ENCODE measurements around the gene FAU.

Gene FAU

DNA sequence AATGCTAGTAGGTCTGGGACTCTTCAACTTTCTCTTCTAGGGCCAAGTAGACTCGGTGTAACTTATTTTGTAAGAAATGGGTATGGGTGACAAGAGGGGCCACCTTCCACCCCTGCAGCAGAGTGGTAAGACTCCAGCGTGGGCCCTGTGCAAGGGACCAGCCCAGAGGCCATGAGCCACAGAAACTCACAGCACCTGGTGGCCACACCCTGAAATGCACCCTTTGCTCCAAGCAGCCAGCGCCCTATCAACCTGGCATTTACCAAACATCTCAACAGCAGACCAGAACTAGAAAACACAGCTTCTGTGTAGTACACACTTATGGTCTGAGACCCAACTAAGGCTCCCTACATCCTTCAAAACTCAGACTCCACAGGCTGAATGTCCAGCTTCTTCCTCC is 43.8 kb downstream of the FAU start:
- peak; percentile 54 for DNase-seq (ENCODE audit: low read depth)

DNA sequence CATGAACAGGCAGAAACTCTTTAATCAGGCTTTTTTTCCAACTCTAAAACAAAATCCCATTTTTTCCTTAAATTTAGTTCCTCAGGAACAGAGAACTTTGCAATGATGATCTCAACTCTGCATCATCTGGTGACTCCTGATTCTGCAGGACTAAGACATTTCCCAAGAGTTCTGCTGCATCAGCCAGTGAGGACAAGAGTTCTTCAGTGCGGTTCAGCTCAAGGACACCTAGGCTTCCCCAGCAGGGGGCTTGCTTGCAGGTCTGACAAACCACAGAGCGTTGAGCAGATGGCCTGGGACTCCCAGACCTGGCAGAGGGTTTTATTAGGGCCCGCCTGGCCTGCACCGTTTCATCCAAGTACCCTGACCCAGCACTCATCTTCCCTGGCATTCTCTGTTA is 44.5 kb downstream of the FAU start:
- peak; percentile 36 for DNase-seq (ENCODE audit: low read depth)

GRCh38 chr11:65072631-65072966 is 49.3 kb downstream of the FAU start:
- no peak for DNase-seq (ENCODE audit: low read depth)

DNA sequence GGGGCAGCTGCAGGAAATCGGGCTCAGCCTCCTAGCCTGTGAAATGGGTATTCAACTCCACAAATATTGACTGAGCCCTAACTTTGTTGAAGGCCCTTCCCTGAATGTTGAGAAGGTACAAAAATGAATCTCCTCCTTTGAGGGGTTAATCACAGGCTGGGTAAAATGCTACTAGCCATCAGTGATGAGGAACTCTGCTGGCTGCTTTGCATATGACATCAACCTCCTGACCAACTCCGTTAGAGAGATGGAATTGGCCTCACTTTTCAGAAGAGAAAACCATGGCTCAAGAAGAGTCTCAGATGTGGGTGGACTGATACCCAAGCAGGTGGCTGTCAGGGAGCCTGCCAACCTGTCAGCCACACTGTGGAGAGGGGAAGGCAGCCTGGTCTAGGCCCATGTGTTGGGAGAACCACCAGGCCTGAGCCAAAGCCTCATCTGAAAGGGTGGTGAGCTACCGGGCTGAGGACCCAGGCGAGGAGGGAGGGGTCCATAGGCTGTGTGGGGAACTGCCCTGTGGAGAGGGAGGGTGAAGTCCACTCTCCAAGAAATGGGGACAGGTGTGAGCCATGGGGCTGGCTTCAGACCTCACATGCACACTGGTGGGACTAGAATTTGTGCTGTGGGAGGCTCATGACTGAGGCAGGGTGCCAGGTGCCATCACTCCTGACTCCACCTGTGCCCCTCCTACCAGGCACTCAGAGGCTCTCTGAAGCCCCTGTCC is 49.9 kb downstream of the FAU start:
- DNase-seq (ENCODE audit: low read depth): peak; percentile 17

Measured in ELR (cell line).